Epithelial cell of esophagus (primary cell): ENCODE data around the gene PTPN6.

Experiments
- DNase-seq: peaks from one replicate; pipeline ENCODE4 v3.0.0; 2010; ENCODE audit warnings: low read depth
- H3K4me3 ChIP-seq: 2 replicates; pipeline ENCODE4 v1.5.1; 2011; ENCODE audit warnings: mild to moderate bottlenecking, low read length, control low read depth
- CTCF ChIP-seq: IDR thresholded peaks from 2 replicates; pipeline ENCODE4 v1.5.1; 2011; ENCODE audit warnings: low read depth, mild to moderate bottlenecking, low read length, control low read depth, inconsistent platforms; ENCODE audit not compliant: insufficient read depth; ENCODE audit errors: missing control alignments

Gene PTPN6

GRCh38 chr12:6981152-6982052, 30.2 kb downstream of the PTPN6 start:
- DNase-seq: no peak
- TF ChIP-seq CTCF: no peak
- no peak overlapping the region for H3K4me3 ChIP-seq

- DNase-seq: no peak
- no peak overlapping the region for H3K4me3 ChIP-seq
- no peak for TF ChIP-seq CTCF
These were observed 31.4 kb downstream of the PTPN6 start for GRCh38 chr12:6982532-6982931.

GRCh38 chr12:6987956-6988553, 36.9 kb downstream of the PTPN6 start:
- no peak for TF ChIP-seq CTCF
- DNase-seq: peak; percentile 49
- no peak overlapping the region for H3K4me3 ChIP-seq

- peak; percentile 16 for DNase-seq
- H3K4me3 ChIP-seq: no peak overlapping the region
- TF ChIP-seq CTCF: no peak
These were observed 44.9 kb downstream of the PTPN6 start for GRCh38 chr12:6996040-6996441.

- H3K4me3 ChIP-seq: no peak overlapping the region
- DNase-seq: peak; percentile 69
- no peak for TF ChIP-seq CTCF
These were observed 47.7 kb downstream of the PTPN6 start for GRCh38 chr12:6998715-6999451.

GRCh38 chr12:7001921-7002591, 50.9 kb downstream of the PTPN6 start:
- TF ChIP-seq CTCF: no peak
- no peak for DNase-seq
- no peak overlapping the region for H3K4me3 ChIP-seq
